GM19025 (cell line): ENCODE results near the gene PHLDA2.
A peak's percentile ranks its signal among the peaks of the same experiment; 100 is the strongest.

Source experiments
- ATAC-seq: cut with Tn5 transposase; IDR thresholded peaks from one replicate; pipeline ENCODE4 v1.9.1; 2021; ENCODE audit warnings: mild to moderate bottlenecking, low read depth, moderate library complexity; ENCODE audit not compliant: unreplicated experiment

The PHLDA2 gene

DNA sequence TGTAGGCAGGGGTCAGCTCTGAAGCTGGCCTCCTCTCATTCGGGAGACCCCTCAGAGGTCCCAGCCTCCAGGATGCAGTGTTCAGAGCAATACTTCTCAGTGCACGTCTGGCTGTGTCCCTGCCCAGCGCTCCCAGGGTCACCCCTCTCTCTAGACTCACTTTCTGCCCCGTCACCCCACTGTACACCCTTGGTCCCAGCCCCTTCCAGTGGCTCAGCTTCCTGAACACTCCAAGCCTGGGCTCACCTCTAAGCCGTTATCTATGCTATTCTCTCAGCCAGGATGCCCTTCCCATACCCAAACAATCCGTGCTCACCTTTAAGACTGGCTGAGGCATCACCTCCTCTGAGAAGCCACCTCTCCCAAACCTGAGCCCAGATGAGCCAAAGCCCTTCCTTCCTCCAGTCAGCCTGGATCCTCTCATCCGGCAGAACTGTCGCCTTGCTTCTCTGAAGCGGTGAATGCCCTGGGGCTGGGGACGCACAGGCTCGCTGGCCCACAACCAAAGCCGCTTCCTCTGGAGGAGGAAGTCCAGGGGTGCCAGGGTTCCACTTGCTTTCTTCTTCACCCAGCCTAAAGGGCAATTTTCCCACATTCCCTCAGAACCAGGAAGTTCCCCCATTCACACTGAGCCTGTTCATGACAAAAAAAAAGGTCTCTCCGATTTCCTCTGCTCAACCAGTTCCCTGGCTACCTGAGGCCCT, 30.0 kb downstream of the PHLDA2 start:
- no peak for ATAC-seq

- no peak for ATAC-seq
These were observed 30.7 kb downstream of the PHLDA2 start for GRCh38 chr11:2898366-2899079.

DNA sequence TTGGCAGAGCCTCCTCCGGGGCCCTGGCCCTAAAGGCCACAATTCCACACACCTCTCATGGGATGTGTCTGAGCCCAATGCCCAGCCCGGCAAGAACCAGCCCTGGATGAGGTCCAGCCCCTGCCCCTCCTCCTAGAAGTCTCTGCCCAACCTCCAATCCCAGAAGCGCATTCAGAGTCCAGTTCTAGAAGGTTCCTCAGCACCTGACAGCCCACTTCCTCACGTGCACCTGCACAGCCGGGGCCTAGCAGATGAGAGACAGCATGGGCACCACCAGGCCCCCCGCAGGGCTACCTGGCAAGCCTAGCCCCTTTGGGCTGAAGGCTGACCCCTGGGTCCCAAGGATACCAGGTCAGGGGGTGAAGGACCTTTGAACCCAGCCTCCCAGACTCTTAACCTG, 32.2 kb downstream of the PHLDA2 start:
- ATAC-seq = no peak

DNA sequence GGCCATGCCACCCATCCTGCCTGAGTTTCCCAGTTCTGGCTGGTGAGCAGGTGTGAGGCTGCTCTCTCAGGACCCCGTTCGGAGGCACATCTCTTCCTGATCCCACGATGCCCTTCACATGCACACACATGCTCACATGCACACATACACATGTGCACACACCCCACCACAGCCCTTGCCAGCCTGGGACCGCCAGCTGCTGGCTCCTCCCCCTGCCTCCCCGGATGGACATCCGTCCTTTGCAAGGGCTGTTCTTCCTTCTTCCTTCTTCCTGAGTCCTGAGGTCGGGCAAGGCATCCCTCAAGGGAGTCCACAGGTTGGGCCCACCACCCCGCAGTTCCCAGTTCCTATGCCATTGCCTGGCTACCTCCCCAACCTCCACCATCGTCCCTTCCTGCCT, 33.2 kb downstream of the PHLDA2 start:
- ATAC-seq = no peak

- ATAC-seq = no peak
These were observed 35.3 kb downstream of the PHLDA2 start for GRCh38 chr11:2893935-2894334.

DNA sequence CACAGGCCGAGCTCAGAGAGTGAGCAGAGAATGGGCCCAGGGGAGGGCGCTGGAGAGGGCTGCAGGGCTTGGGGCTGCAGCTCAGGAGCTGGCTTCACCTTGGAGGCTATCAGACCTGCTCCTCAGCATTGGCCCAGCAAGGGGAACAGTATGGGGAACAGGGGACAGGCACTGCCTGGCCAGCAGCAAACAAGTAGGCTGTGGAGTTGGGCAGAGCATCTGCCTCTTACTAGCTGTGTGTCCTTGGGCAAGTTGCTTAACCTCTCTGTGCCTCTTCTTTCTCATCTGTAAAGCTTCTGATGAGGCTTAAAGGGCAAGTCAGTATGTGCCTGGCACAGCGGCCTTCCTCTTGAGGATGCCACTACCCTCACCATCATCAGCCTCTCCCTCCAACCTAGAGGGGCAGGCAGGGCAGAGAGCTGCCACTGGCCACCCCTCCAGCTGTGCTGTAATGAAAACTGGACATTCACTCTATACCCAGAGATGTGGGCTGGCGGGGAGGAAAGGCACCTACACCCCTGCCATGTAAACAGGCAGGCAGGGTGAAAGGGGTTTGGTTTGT, 36.2 kb downstream of the PHLDA2 start:
- ATAC-seq = no peak

DNA sequence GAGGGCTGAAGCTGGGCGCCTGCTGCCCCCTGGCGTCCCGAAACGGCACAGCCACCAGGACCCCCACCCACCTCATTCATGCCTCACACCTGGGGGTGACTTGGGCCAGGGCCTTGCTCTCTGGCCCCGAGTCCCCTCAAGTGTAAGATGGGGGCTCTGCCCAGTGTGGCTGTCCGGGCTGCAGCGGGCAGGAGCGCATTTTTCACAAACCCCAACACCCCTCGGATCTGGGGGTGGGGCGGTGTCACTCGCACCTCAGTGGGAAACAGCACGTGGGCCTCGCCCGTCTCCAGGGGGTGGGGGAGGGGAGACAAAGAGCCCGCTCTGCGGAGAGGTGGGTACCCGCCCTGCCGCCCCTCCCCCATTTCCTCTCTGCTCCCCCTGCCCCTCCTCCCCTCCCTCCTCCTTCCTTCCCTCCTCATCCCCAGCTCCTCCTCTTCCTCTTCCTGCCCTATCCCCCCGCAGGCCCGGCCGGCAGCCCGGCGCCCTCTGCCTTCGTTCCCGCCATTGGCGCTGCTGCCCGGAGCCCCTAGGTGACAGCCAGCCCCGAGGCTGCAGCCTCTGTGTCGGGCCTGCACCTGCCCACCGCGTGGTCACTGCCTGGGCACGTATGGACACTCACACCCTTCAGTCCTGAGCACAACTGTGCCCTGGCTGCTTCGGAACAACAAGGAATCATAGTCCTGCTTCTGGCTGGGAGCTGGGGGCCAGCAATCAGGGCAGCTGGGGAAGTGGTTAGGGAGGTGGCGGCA, 36.8 kb downstream of the PHLDA2 start:
- peak; percentile 48 for ATAC-seq

DNA sequence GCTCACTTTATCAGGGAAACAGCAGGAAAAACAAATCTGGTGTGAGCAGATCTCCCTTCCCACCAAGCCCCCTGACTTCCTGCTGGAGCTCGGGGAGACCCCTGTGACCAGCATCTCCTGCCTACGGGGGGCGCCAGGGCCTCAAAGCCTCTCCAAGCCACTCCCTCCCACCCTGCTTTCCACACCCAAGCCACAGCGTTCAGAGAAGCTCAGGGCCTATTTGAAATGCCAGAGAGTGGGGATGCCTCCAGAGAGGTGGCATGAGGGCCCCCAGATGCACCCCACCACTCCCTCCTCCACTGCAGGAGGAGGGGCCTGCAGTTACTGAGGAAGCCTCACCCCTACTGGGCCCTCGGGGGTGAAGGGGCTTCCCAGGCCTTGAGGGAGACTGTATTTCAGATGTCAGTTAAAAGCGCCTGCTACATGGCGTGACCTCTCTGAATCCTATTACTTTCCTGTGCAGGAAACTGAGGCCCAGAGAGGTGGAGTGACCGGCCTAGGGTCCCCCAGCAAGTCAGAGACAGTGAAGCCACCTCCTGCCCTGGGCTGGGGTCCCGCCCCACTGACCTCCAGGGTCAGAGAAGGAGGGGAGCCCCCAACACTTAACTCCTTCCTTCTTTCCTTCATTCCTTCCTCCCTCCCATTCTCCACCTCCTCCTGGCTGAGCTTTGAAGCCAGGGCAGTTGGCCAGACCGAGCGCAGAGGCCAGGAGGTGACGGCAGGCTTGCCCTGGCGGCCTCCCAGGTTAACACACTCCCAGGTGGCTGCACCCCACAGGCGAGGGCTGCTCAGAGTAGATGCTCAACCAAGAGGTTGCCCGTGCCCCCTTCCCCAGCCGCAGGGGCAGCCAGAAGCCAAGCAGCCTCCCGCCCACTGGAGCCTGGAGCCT, 37.6 kb downstream of the PHLDA2 start:
- ATAC-seq = no peak

DNA sequence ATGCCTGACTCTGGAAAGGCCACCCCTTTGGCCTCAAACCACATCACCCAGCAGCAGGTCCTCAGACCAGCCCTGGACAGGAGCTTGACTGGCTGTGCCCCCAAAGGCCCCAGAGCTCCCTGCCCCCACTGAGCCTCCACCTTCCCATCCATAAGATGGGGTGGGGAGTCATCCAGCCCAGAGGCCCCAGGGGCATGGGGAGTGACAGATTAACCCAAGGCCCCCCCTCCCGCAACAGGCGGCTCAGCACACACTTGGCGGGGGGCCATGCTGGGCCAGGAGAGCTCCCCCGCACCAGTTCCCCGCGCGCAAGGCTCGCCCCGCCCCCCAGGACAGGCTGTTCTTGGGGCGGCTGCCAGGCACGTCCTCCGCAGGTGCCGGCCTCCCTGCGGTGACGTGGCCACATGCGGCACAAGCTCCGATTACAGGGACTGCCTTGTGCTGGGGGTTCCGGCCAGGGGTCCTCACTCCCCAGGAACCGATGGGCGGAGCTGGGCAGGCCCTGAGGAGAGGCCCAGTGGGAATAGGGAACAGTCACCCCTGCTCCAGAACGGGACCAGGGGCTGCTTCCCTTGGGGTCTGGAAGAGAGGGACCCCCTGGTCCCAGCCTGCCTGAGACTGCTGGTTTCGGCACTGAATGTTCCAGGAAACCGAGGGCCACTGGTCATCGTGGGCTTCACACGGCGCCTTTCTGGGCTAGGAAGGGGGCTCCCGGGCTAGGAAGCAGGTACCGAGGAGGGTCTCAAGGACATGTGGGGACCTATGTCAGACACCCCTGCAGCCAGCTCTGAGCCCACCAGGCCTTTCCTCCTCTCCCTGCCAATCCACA, 38.5 kb downstream of the PHLDA2 start:
- ATAC-seq = no peak

DNA sequence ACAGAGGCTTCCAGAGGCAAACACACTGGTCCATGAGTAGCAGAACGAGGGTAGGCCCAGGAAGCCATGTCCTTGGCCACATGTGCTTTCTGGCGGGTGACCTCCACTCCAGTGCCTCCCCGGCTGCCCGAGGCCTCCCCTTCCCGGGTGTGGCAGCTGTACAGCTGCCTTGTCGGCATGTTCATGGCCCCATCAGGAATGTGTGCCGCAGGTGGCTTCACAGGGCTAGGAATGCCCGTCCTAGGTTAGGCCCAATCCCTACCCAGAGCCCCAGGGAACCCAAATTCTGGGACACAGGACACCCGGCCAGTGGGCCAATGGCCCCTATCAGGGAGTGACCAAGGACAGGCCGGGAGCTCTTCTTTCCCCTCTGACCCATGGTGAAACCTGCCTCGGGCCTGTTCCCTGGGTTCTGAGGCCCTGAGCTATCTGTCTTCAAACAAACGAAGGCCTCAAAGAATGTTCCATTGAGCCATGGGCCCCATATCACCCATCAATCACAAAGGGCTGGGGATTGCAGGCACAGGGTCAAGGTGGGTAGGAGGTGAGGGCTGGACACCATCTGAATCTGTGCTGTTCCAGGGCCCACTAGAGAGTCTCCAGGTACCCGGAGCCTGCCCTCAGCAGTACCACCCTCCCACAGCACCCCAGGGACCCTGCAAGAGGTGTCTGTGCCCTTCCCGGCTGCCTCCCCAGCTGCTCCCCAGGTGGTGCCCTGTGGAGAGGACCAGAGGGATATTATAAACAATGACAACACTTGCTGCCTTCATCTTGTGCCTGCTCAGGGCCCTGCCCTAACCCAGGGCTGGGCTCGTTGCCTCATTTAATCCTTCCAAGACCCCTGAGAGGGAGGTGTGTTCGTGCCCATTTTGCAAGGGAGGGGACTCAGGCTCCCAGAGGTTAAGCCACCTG, 39.6 kb downstream of the PHLDA2 start:
- no peak for ATAC-seq

- no peak for ATAC-seq
These were observed 40.8 kb downstream of the PHLDA2 start for GRCh38 chr11:2888266-2888968.

- ATAC-seq = no peak
These were observed 41.6 kb downstream of the PHLDA2 start for GRCh38 chr11:2887515-2888195.

- no peak for ATAC-seq
These were observed 42.3 kb downstream of the PHLDA2 start for GRCh38 chr11:2886936-2887335.

DNA sequence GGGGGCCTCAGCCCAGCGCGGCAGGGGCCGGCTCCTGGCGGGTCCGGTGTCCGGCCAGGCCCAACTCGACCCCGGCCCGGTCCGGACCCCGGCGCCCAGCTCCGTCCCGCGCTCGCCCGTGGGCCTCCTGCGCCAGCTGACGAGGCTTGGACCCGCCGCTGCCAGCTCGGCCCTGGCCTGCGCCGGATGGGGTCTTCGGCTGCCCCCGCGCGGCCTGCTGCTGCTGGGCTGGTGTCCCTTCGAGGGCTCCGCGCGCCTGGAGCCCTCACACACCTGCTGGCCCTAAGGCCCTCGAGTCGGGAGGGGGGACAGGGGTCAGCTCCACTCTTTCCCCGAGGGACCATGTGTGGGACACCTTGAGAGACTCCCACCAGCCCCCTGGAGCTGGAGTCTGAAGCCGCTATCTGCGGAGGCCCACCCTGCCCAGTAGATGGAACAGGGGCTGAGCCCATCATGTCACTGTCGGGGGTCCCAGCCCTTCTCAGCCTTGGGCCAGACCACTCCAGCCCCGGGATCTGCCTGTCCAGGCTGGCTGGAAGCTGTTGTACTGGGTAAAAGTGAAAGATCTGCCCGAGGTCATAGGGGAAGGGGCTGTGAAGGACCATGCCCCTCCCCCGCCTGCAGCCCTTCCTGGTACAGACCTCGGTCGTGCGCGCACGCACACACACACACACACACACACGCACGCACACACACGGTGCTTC, 42.9 kb downstream of the PHLDA2 start:
- peak; percentile 8 for ATAC-seq

- peak; percentile 84 for ATAC-seq
These were observed 43.5 kb downstream of the PHLDA2 start, which contains the start of gene CDKN1C for GRCh38 chr11:2885678-2886081. CDKN1C (minus strand) TSS chr11:2885775; CDS start chr11:2885456, 319 bp downstream.

DNA sequence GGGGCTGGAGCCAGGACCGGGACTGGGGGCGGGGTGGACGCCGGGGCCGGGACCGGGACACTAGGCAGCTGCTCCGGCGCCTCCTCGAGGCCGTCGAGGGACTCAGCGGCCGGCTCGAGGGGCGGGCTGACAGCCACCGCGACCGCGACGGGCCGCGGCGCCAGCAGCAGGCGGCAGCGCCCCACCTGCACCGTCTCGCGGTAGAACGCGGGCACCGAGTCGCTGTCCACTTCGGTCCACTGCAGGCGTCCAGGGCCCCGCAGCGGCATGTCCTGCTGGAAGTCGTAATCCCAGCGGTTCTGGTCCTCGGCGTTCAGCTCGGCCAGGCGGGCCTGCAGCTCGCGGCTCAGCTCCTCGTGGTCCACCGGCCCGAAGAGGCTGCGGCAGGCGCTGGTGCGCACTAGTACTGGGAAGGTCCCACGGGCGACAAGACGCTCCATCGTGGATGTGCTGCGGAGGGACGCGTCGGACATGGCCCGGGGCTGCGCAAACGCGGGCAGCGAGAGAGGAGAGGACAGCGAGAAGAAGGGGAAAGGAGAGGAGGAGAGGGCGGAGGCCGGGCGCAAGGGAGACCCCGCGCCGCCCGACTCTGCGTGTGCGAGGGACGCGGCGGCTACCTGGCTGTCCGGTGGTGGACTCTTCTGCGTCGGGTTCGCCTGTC, 44.1 kb downstream of the PHLDA2 start:
- no peak for ATAC-seq
